Activated CD8-positive, alpha-beta T cell treated with anti-CD3 and anti-CD28 coated beads for 36 hours (primary cell): Measurements from ENCODE around the gene RPE. TPM values are rescaled to one million over a fixed set of nuclear protein-coding genes. Genes with fewer than 3 reads are reported as not detected.

ENCODE experiments used
- ATAC-seq: fragments of 200-7000 bp; cut with Tn5 transposase; one replicate; pipeline ENCODE4 v1.10.0; 2021; ENCODE audit warnings: mild to moderate bottlenecking, moderate library complexity
- CTCF ChIA-PET: fragments of 350-600 bp; sonication (Branson Sonifier 250); formaldehyde crosslinking; loops from one replicate; lab custom pipeline; 2021; ENCODE audit warnings: antibody characterized with exemption; lab: Charles Lee
- POLR2A ChIA-PET: fragments of 350-600 bp; sonication (Branson Sonifier 250); formaldehyde crosslinking; loops from one replicate; lab custom pipeline; 2021; ENCODE audit warnings: antibody characterized with exemption; lab: Charles Lee
- DNase-seq: peaks from one replicate; pipeline ENCODE4 v3.0.0-alpha.2; 2020
- H3K27ac Mint-ChIP-seq: one replicate; pipeline ENCODE4 v1.8.0; 2021; ENCODE audit warnings: mild to moderate bottlenecking, mixed read lengths
- H3K27me3 Mint-ChIP-seq: one replicate; pipeline ENCODE4 v1.8.0; 2021; ENCODE audit warnings: mixed read lengths
- H3K36me3 Mint-ChIP-seq: one replicate; pipeline ENCODE4 v1.8.0; 2021; ENCODE audit warnings: low read depth, mixed read lengths
- H3K4me1 Mint-ChIP-seq: one replicate; pipeline ENCODE4 v1.8.0; 2021; ENCODE audit warnings: low read depth, mixed read lengths
- H3K4me3 Mint-ChIP-seq: one replicate; pipeline ENCODE4 v1.8.0; 2021; ENCODE audit warnings: mild to moderate bottlenecking, moderate library complexity, mixed read lengths
- H3K9me3 Mint-ChIP-seq: one replicate; pipeline ENCODE4 v1.8.0; 2021; ENCODE audit warnings: mixed read lengths
- CTCF ChIP-seq: fragments of 200-600 bp; IDR thresholded peaks from one replicate; pipeline ENCODE4 v1.8.0; 2022; ENCODE audit warnings: antibody characterized with exemption, mild to moderate bottlenecking
- intact Hi-C: fragments of 100-400 bp; cut with micrococcal nuclease; formaldehyde crosslinking; loops from one replicate; pipeline ENCODE4 v1.10.0; 2022
- total RNA-seq, 2 experiments: library from RNA; stranded (reverse); gene quantifications; one replicate each; pipeline ENCODE4 v1.2.3, GENCODE V29; 2021

Gene RPE
- total RNA-seq, 2 experiments from 2014 or later, result 55.9 to 58.1 TPM

- peak; percentile 67 for DNase-seq
- ChIA-PET CTCF (interaction anchor here (0.5 to 1.5 kb wide), 27 partner anchors 10 to 1509 kb away, joined by 3 to 10 read pairs (median 3); no protein-coding TSS in a partner anchor), POLR2A (no interaction called here)
These were observed 41.5 kb upstream of the RPE start for GRCh38 chr2:209960676-209961630.

GRCh38 chr2:209965723-209966122, 36.7 kb upstream of the RPE start:
- intact Hi-C loops, result no loop called here
- H3K27me3 Mint-ChIP-seq, result peaks cover 1% of the 10 kb centered on the region
- H3K9me3 Mint-ChIP-seq, result no peaks in the 10 kb centered on the region
- no peaks in the 10 kb centered on the region for H3K36me3 Mint-ChIP-seq
- DNase-seq (no peak), ATAC-seq (no peak)
- POLR2A ChIA-PET, result no interaction called here
- H3K4me1 Mint-ChIP-seq, result no peaks in the 10 kb centered on the region
- H3K27ac Mint-ChIP-seq, result no peak overlapping the region
- TF ChIP-seq CTCF, result no peak
- H3K4me3 Mint-ChIP-seq, result no peak overlapping the region
- CTCF ChIA-PET, result interaction anchor here (1.3 to 1.8 kb wide), 2 partner anchors 12 to 233 kb away, joined by 3 read pairs; no protein-coding TSS in a partner anchor

More at GRCh38 chr2:209960676-209961630, 41.5 kb upstream of the RPE start:
- Mint-ChIP-seq H3K4me1 (no peaks in the 10 kb centered on the region), H3K27me3 (peaks cover 1% of the 10 kb centered on the region), H3K4me3 (no peak overlapping the region), H3K27ac (no peak overlapping the region), H3K36me3 (no peaks in the 10 kb centered on the region), H3K9me3 (no peaks in the 10 kb centered on the region)
- intact Hi-C loops, result no loop called here
- peak; percentile 89 for ATAC-seq
- TF ChIP-seq CTCF, result peak; percentile 79

- no peak overlapping the region for H3K27ac Mint-ChIP-seq
- H3K4me3 Mint-ChIP-seq, result no peak overlapping the region
- intact Hi-C loops, result no loop called here
- no peaks in the 10 kb centered on the region for H3K36me3 Mint-ChIP-seq
- ChIA-PET CTCF (interaction anchor here (1.2 to 2.3 kb wide), 3 partner anchors 8 to 229 kb away, joined by 3 to 9 read pairs (median 3); no protein-coding TSS in a partner anchor), POLR2A (no interaction called here)
- TF ChIP-seq CTCF, result no peak
- H3K9me3 Mint-ChIP-seq, result no peaks in the 10 kb centered on the region
- no peak for ATAC-seq
- H3K4me1 Mint-ChIP-seq, result no peaks in the 10 kb centered on the region
- H3K27me3 Mint-ChIP-seq, result peaks cover 6% of the 10 kb centered on the region
- no peak for DNase-seq
These were observed 32.7 kb upstream of the RPE start for GRCh38 chr2:209969692-209970091.

GRCh38 chr2:209970271-209970670, 32.2 kb upstream of the RPE start:
- intact Hi-C loops, result no loop called here
- Mint-ChIP-seq H3K4me1 (no peaks in the 10 kb centered on the region), H3K36me3 (no peaks in the 10 kb centered on the region), H3K27ac (no peak overlapping the region), H3K9me3 (no peaks in the 10 kb centered on the region), H3K27me3 (peaks cover 6% of the 10 kb centered on the region), H3K4me3 (no peak overlapping the region)
- no peak for ATAC-seq
- ChIA-PET CTCF (interaction anchor here (1.2 kb wide), 1 partner anchor 9 kb away, joined by 3 read pairs; no protein-coding TSS in a partner anchor), POLR2A (no interaction called here)
- no peak for DNase-seq
- TF ChIP-seq CTCF, result no peak

GRCh38 chr2:209970711-209971110, 31.7 kb upstream of the RPE start:
- no peaks in the 10 kb centered on the region for H3K9me3 Mint-ChIP-seq
- ChIA-PET POLR2A (no interaction called here), CTCF (interaction anchor here (1.0 to 1.7 kb wide), 3 partner anchors 9 to 228 kb away, joined by 3 to 7 read pairs (median 5); no protein-coding TSS in a partner anchor)
- ATAC-seq, result no peak
- TF ChIP-seq CTCF, result no peak
- H3K27me3 Mint-ChIP-seq, result peaks cover 6% of the 10 kb centered on the region
- no peak overlapping the region for H3K4me3 Mint-ChIP-seq
- intact Hi-C loops, result no loop called here
- no peaks in the 10 kb centered on the region for H3K36me3 Mint-ChIP-seq
- H3K27ac Mint-ChIP-seq, result no peak overlapping the region
- DNase-seq, result no peak
- H3K4me1 Mint-ChIP-seq, result no peaks in the 10 kb centered on the region
